PC-9 (cell line): ENCODE data around the gene MEF2A. TPM values are rescaled to one million over a fixed set of nuclear protein-coding genes. Genes with fewer than 3 reads are reported as not detected.

ENCODE experiments used
- BruUV-seq: library from RNA; stranded (reverse); fragments of 400-500 nt; replicated peaks from 2 replicates; lab custom pipeline; 2021; lab: Mats Ljungman, UMichigan
- CTCF ChIA-PET: fragments of 300-600 bp; sonication (Branson Sonifier 250); formaldehyde crosslinking; loops from one replicate; lab custom pipeline; 2022; ENCODE audit warnings: antibody characterized with exemption; lab: Charles Lee
- POLR2A ChIA-PET: fragments of 300-600 bp; sonication (Branson Sonifier 250); formaldehyde crosslinking; loops from one replicate; lab custom pipeline; 2022; ENCODE audit warnings: antibody characterized with exemption; ENCODE audit not compliant: unreplicated experiment; lab: Charles Lee
- DNase-seq, 2 experiments: peaks; one replicate each; pipeline versions ENCODE4 v3.0.0 to v3.0.0-alpha.2; 2015 to 2022; ENCODE audit warnings: mixed read lengths in 1 of 2
- H2AFZ ChIP-seq: fragments of 200-600 bp; sonication (generic); 2 replicates; pipeline ENCODE4 v1.8.1; 2017; ENCODE audit warnings: antibody characterized with exemption
- H3F3A ChIP-seq: fragments of 200-600 bp; sonication (generic); 2 replicates; pipeline ENCODE4 v1.8.1; 2017; ENCODE audit warnings: antibody characterized with exemption, mild to moderate bottlenecking, low read depth; ENCODE audit not compliant: insufficient read depth
- H3K27ac ChIP-seq: fragments of 200-600 bp; sonication (generic); 2 replicates; pipeline ENCODE4 v1.6.1; 2016; ENCODE audit warnings: mixed run types
- H3K27me3 ChIP-seq: fragments of 200-600 bp; sonication (generic); 2 replicates; pipeline ENCODE4 v1.6.1; 2016; ENCODE audit warnings: low read depth, mixed run types; ENCODE audit not compliant: insufficient read depth
- H3K36me3 ChIP-seq: fragments of 200-600 bp; sonication (generic); 2 replicates; pipeline ENCODE4 v1.6.1; 2016; ENCODE audit warnings: low read depth, mixed run types
- H3K4me1 ChIP-seq: fragments of 200-600 bp; sonication (generic); replicated peaks from 2 replicates; pipeline ENCODE4 v1.6.1; 2016; ENCODE audit warnings: mixed run types; ENCODE audit not compliant: insufficient read depth
- H3K4me2 ChIP-seq: fragments of 200-600 bp; sonication (generic); 2 replicates; pipeline ENCODE4 v1.6.1; 2017; ENCODE audit warnings: mixed run types
- H3K4me3 ChIP-seq: fragments of 200-600 bp; sonication (generic); 2 replicates; pipeline ENCODE4 v1.6.1; 2016; ENCODE audit warnings: mixed run types
- H3K79me2 ChIP-seq: fragments of 200-600 bp; sonication (generic); 2 replicates; pipeline ENCODE4 v1.6.1; 2017; ENCODE audit warnings: low read depth, mixed run types
- H3K9me2 ChIP-seq: fragments of 200-600 bp; sonication (generic); 2 replicates; pipeline ENCODE4 v1.8.1; 2017; ENCODE audit warnings: mild to moderate bottlenecking; ENCODE audit not compliant: insufficient read depth
- H3K9me3 ChIP-seq: fragments of 200-600 bp; sonication (generic); 2 replicates; pipeline ENCODE4 v1.8.1; 2016; ENCODE audit warnings: low read depth; ENCODE audit not compliant: insufficient read depth
- H4K20me1 ChIP-seq: fragments of 200-600 bp; sonication (generic); 2 replicates; pipeline ENCODE4 v1.8.1; 2017; ENCODE audit not compliant: insufficient read depth
- EZH2 ChIP-seq: fragments of 200-600 bp; sonication (generic); IDR thresholded peaks from 2 replicates; pipeline ENCODE4 v1.8.0; 2017; ENCODE audit warnings: antibody characterized with exemption, low read depth
- intact Hi-C: fragments of 100-400 bp; cut with micrococcal nuclease; formaldehyde crosslinking; loops from one replicate; pipeline ENCODE4 v1.10.0; 2022; ENCODE audit not compliant: unreplicated experiment
- total RNA-seq: library from RNA; stranded (reverse); gene quantifications from 2 replicates; pipeline ENCODE4 v1.2.3, GENCODE V29; 2021
- TF ChIP-seq, protein P1 (sequence below): fragments of 200-600 bp; sonication (generic); conservative IDR thresholded peaks from 2 replicates; pipeline ENCODE4 v1.6.1; 2017; ENCODE audit warnings: mixed run types, antibody characterized with exemption, mild to moderate bottlenecking, moderate library complexity

MEF2A gene
- total RNA-seq, 1 experiment from 2014 or later = 31.8 TPM

DNA sequence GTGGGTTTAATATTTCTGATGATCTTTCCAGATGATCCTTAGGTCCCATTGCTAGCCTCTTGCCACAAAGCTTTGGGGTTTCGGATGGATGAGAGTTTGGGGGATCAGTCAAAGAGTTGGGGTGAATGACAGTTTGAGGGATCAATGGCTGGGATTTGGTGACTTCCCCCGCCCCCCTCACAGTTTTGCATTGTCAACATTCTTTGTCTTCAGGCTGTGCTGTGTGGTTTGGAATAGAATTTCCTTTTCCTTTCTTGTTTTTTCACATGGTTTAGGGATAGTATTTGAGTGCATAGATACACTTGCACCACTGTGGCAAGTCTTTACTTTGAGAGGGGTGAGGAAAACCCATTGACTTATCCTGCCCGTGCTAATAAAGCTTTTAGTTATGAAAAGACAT is 14.3 kb downstream of the MEF2A start:
- POLR2A ChIA-PET = no interaction called here
- H3K4me3 ChIP-seq = no peak overlapping the region
- H3K9me2 ChIP-seq = no peaks in the 10 kb centered on the region; the same call in 1 of the 2 replicates
- H3K79me2 ChIP-seq = peaks cover 82% of the 10 kb centered on the region
- CTCF ChIA-PET = no interaction called here
- H2AFZ ChIP-seq = no peak overlapping the region
- no peaks in the 10 kb centered on the region for H3K27me3 ChIP-seq
- TF ChIP-seq, protein P1, sequence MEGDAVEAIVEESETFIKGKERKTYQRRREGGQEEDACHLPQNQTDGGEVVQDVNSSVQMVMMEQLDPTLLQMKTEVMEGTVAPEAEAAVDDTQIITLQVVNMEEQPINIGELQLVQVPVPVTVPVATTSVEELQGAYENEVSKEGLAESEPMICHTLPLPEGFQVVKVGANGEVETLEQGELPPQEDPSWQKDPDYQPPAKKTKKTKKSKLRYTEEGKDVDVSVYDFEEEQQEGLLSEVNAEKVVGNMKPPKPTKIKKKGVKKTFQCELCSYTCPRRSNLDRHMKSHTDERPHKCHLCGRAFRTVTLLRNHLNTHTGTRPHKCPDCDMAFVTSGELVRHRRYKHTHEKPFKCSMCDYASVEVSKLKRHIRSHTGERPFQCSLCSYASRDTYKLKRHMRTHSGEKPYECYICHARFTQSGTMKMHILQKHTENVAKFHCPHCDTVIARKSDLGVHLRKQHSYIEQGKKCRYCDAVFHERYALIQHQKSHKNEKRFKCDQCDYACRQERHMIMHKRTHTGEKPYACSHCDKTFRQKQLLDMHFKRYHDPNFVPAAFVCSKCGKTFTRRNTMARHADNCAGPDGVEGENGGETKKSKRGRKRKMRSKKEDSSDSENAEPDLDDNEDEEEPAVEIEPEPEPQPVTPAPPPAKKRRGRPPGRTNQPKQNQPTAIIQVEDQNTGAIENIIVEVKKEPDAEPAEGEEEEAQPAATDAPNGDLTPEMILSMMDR = no peak
- TF ChIP-seq EZH2 = no peak
- H3K27ac ChIP-seq = no peak overlapping the region
- no TSS peak for BruUV-seq
- no peak overlapping the region for H3K4me2 ChIP-seq
- no peaks in the 10 kb centered on the region; the same call in 1 of the 2 replicates for H3K9me3 ChIP-seq
- no peak for DNase-seq
- no peaks in the 10 kb centered on the region for H3K4me1 ChIP-seq
- peaks cover 7% of the 10 kb centered on the region; the same call in 1 of the 2 replicates for H4K20me1 ChIP-seq
- H3F3A ChIP-seq = no peaks in the 10 kb centered on the region
- peaks cover 3% of the 10 kb centered on the region; the same call in 1 of the 2 replicates for H3K36me3 ChIP-seq
- intact Hi-C loops = no loop called here

DNA sequence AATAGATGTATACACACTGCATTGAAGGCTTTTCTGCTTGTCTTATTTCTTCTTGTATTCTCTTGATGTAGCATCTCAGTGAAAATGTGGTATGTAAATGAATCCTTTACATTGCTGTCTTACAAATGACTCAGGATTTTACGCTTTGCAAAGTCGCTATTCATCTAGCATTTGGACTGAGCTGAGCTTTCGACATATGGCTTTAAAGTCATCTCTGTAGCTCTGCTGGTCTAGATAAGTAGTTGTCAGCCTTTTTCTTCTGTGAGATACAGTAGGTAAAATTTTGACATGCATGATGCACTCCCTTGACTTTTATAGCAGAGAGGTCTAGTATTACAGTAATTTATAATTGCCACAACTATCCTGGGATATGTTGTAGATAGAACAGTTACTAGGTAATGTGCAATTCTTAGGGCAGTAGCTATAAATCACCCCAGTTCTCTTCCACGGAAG is 16.8 kb downstream of the MEF2A start:
- Histone ChIP-seq H4K20me1 (peaks cover 7% of the 10 kb centered on the region; the same call in 1 of the 2 replicates), H3K9me2 (no peaks in the 10 kb centered on the region; the same call in 1 of the 2 replicates), H3K4me3 (no peak overlapping the region), H3K9me3 (peaks cover 15% of the 10 kb centered on the region; the same call in 1 of the 2 replicates), H3K36me3 (peaks cover 3% of the 10 kb centered on the region; the same call in 1 of the 2 replicates), H3F3A (no peaks in the 10 kb centered on the region; the same call in 1 of the 2 replicates), H2AFZ (no peak overlapping the region), H3K27me3 (no peaks in the 10 kb centered on the region), H3K79me2 (peaks cover 85% of the 10 kb centered on the region), H3K4me2 (no peak overlapping the region), H3K4me1 (no peaks in the 10 kb centered on the region), H3K27ac (no peak overlapping the region)
- no TSS peak for BruUV-seq
- TF ChIP-seq, protein P1 = no peak
- TF ChIP-seq EZH2 = no peak
- intact Hi-C loops = no loop called here
- ChIA-PET CTCF (no interaction called here), POLR2A (interaction anchor here (0.7 kb wide), 1 partner anchor 119 kb away, joined by 3 read pairs; no protein-coding TSS in a partner anchor)
- DNase-seq = no peak

DNA sequence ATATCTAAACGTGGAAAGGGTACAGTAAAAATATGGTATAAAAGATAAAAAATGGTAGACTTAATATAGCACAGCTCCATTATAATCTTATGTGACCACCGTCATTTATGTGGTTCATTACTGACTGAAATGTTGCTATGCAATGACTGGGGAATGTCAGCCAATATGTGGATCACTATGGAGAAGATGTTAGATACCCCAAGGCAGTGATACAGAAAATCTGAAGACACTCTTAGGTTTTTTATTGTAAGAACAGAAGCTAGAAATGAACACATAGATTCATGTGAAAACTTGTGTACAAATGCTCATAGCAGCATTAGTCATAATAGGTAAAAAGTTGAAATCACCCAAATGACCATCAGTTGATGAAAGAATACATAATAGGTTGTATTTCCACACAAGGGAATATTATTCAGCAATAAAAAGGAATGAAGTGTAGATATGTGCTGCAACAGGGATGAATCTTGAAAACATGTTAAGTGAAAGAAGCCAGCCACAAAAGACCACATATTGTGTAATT is 18.4 kb downstream of the MEF2A start:
- Histone ChIP-seq H3K79me2 (peaks cover 84% of the 10 kb centered on the region), H3K4me1 (no peaks in the 10 kb centered on the region)
- CTCF ChIA-PET = no interaction called here

More for the DNA sequence above, 18.4 kb downstream of the MEF2A start:
- no peak for DNase-seq
- POLR2A ChIA-PET = no interaction called here
- Histone ChIP-seq H3K36me3 (peaks cover 3% of the 10 kb centered on the region; the same call in 1 of the 2 replicates), H3K27me3 (no peaks in the 10 kb centered on the region), H3K9me3 (peaks cover 15% of the 10 kb centered on the region; the same call in 1 of the 2 replicates), H2AFZ (no peak overlapping the region), H3K27ac (no peak overlapping the region), H3K4me2 (no peak overlapping the region), H3F3A (no peaks in the 10 kb centered on the region; the same call in 1 of the 2 replicates), H3K4me3 (no peak overlapping the region), H3K9me2 (no peaks in the 10 kb centered on the region; the same call in 1 of the 2 replicates), H4K20me1 (peaks cover 7% of the 10 kb centered on the region; the same call in 1 of the 2 replicates)
- no TSS peak for BruUV-seq
- TF ChIP-seq, protein P1 = no peak
- TF ChIP-seq EZH2 = no peak
- intact Hi-C loops = no loop called here
